NK-92 (cell line): ENCODE data around the gene RBBP7.

Experiments
- DNase-seq: peaks from one replicate; lab custom pipeline; 2025; ENCODE audit not compliant: unreplicated experiment; lab: John Stamatoyannopoulos, UW

The RBBP7 gene

DNA sequence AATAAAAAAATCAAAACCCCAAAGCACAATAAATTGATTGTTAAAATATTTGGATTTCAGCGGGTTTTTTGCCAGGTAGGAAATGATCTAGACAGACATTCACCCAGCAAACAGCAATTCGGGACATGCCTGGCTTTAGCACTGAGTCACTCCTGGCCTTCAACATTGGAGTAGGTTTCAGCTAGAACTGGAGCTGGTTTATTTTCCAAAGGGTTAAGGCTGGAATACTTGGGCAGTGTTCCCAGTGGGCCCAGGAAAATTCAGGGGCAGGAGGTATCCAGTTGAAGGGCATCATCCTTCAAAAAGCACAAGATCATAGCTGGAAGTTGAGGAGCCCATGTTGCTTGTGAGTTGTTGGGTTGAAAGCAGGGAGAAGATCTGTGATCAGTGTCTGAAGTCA, 42.9 kb downstream of the RBBP7 start:
- no peak for DNase-seq

DNA sequence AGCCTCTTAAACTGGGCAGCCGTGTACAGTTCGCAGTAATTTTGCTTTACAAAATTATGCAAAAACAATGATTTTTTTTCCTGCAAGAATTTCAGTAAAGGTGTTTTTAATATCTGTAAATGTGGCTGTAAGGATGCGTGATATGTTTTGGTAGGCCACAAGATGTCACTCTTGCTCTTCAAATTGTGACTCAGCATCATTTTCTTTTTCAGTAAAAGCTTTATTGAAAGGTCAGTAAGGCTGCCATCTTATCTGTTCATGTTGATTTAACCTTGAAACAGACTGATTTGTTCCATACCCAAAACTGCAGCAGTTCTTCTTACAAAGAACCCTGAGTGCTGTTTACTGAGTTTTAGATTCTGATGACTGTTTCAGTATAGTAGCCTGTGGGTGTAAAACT, 44.0 kb downstream of the RBBP7 start:
- no peak for DNase-seq

DNA sequence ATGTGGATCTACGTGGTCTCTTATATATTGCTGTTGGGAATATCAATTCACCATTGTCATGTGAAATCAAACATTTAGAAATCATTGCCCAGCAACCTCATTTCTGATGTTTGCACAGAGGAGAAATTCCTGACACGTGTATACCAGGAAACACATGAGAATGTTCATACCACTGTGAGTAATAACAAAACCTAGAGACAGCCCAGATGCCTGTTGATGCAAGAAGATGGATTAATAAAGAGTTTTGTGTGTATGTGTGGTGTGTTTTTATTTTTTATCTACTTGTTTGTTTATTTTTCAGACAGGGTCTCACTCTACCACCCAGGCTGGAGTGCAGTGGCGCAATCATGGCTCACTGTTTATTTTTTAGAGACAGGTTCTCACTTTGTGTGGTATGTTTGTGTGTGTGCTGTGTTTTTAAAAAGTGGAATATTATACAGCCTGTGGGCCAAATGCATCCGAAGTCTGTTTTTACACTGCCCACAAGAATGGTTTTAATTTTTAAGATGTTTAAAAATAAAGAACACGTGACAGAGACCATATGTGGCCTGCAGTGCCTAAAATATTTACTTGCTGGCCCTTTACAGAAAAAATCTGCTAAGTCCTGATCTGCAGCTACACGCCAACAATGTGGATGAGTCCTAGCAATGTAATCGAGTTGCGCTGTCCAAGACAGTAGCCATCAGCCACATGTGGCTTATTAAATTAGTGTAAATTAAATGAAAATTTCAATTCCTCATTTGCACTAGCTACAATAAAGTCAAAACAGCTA, 44.7 kb downstream of the RBBP7 start:
- DNase-seq, result no peak

DNA sequence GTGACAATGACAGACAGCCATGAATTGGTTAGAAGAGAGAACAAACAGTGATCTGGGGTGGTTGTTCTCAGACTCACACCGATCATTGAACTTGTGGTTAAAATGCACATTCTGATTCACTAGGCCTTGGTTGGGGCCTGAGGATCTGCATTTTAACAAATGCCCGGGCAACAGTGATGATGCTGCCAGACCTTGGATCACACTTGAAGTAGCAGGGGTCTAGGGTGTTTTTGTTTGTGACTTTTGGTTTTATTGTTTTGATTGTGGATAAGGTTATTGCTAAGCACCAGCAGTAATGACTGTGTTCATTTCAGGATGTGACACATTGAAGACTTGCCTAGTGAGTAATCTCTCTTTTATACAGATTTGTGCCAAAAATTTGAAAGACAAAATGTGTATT, 47.4 kb downstream of the RBBP7 start:
- DNase-seq, result no peak

DNA sequence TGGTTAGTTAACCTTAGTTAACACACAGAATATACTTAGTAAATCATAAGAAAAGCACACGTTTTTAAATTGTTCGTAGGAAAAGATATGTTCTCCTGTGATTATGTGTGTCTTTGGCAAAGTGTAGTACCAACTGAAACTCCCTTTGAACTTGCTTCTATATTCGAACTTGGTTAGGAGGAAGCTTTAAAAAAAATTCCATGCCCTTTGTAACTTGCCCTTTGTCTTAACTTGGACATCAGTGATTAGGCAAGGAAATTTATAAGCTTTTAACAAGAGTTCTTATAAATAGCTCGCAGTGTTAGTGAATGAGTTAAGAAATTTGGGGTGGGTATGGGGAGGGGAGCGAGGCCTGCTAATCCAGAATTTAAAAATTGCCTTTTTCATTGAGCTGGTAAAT, 50.5 kb downstream of the RBBP7 start:
- DNase-seq, result no peak

DNA sequence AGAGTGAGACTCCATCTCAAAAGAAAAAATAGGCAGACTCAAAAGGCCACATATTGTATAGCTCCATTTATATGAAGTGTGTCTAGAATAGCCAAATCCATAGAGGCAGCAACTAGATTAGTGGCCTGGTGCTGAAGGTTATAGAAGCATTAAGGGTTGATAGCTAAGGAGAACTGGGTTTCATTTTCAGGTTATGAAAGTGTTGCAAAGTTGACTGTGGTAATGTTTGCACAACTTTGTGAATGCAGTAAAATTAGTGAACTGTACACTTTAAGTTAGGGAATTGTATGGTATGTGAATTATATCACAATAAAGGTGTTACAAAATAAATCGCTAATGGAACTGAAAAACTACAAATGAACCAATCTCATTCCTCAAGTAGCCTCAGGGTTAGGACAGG, 55.6 kb downstream of the RBBP7 start:
- no peak for DNase-seq

DNA sequence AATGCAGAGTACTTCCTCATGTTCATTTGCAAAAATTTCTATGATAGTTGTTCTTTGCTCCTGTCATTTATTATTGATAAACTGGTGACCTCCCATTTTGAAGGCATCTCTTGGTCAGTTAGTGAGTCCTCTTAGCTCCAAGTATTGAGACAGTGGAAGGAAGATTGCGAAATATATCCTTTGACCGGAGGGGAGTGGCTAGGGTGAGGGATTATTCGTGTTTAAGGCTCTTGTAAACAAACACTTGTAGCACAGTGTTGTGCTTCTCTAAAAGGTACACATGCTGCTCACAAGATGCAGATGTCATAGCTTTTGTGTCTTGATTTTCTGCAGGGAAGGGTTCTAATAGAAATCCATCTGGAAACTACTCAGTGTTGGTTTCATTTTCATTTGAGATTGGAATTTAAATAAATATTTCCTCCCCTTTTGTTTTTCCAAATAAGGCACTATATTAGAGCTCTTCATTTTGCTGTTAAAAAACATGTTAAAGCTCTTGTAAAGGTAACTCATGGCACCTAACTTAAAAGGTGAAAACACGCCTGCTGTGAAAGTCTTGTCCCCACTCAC, 62.1 kb downstream of the RBBP7 start:
- no peak for DNase-seq

DNA sequence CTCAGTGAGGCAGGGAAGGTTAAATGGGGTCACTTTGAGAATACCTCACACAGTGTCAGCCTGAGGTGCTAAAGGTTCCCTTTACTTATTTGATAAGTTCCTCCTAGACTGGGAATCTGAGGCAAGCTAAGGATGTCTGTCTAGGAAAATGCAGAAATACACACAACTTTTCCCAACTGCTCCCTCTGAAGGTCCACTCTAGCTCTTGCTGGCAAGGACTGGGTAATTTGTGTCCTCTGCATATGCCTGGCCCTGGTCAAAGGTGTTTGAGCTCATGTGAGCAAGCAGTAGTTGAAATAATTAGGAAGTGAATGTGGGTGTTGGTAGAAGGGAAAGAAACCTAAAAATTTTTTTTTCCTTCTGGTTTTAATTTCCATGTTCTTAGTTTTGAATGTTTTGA, 62.6 kb downstream of the RBBP7 start:
- DNase-seq, result no peak

DNA sequence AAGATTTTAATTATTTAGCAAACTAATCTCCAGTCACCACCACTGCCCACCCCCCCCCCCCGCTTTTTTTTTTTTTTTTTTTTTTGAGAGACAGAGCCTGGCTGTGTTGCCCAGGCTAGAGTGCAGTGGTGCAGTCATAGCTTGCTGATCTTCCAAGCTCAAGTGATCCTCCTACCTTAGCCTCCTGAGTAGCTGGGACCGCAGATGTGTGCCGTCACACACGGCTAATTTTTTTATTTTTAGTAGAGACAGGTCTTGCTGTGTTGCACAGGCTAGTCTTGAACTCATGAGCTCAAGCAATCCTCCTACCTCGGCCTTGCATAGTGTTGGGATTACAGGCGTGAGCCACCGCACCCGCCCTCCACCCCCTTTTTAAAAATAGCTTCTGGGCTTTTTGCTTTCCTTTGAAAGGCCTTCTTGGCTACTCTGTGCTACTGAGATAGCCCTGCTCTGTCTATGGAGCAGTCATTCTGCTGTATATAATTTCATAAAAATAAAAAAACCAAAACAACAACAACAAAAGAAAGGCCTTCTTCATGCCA, 65.2 kb downstream of the RBBP7 start:
- no peak for DNase-seq

DNA sequence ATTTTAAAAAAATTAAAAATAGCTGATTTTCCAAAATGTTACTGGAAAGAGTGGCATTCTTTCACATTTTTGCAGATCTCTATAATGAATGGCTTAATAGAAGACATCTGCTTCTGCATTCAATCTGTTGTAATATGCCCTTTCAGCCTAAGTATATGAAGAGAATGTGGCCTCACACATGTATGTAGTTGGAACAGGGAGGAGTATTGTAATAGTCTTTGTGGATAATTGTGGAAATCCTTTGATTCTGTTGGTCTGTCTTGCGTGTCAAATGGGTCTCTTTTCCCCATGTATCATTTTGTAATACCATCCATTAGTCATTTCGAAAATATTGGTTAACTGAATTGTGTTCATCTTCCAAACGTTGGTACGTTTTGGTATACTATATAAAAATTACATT, 72.3 kb downstream of the RBBP7 start:
- DNase-seq, result no peak

DNA sequence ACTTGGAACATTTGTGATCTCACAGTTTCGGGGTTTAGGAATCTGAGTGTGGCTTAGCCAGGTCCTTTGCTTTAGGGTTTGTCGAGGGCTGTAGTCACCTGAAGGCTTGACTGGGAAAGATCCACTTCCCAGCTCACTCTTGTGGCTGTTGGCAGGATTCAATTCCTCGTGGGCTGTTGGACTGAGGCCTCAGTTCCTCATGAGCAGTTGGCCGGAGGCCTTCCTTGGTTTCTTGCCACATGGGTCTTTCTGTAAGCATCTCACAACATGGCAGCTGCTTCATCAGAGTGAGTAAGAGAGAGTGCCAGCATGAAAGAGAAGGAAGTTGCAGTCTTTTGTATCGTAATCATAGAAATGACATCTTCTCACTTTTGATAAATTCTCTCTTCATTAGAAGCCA, 72.8 kb downstream of the RBBP7 start:
- no peak for DNase-seq

DNA sequence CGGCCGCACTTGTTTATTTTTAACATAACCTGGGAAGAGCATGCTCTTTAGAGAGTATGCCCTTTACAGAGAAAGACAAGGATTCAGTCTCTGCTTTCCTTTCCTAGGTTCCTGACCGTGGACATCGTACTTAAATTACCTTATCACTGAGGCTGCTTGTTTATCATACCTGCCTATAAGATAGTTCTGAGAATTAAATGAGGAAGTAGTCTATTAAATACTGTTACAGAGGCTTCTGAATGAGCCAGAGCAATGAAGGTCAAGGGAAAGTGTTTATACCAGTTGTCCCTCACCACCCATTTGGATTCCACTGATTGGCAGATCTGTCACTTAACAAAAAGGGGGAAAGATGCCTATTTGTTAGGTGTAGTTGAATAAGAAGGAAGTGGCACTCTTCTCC, 73.9 kb downstream of the RBBP7 start:
- DNase-seq, result no peak
